ENCODE results near the gene NAPG. TPM values are rescaled to one million over a fixed set of nuclear protein-coding genes. Genes with fewer than 3 reads are reported as not detected.

The NAPG gene
- total RNA-seq, 1 donor from 2014 or later, result 31.1 TPM

DNA sequence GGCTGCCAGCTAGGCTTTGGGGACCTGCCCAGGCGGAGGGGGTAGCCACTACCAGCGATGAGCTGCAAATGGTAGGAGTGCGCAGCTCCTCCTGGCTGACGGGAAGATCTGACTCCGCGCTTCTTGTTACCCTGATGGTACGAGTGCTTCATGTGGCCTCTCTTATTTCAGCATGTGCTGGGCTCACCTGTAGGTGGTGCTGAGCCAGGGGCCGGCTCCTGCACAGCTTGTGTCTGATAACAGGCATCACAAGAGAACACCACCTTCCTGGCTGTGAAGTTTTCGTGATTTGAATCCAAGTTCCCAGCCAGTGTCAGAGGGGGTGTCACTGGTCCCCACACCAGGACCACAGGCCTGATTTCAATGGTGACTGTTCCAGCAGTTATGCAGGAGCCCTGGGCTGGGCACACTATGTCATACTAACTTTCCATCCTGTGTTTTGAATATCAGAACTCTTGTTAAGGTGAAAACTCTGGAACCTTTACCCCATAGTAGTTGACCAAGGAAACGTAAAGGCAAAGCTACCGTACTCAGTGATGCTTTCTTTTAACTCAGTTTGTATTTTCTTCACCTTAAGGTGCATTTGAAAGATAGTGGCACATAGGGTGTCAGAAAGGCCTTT lies 43.4 kb upstream of the NAPG start:
- no peaks in the 10 kb centered on the region for H3K27me3 ChIP-seq
- no peak overlapping the region for H3K4me3 ChIP-seq
- no peak overlapping the region for H3K27ac ChIP-seq
- peaks cover 0 to 5% of the 10 kb centered on the region in 2 donors for H3K36me3 ChIP-seq
- intact Hi-C loops (cut with DNase I), result no loop called here
- H3K4me1 ChIP-seq, result no peaks in the 10 kb centered on the region
- DNase-seq (ENCODE audit: low spot score in 2 of 2), result no peak
- no peak for TF ChIP-seq CTCF (IDR thresholded peaks at IDR 0.05)
- H3K9me3 ChIP-seq, result no peaks in the 10 kb centered on the region

GRCh38 chr18:10482985-10483949 lies 42.6 kb upstream of the NAPG start:
- H3K27ac ChIP-seq, result no peak overlapping the region
- no peaks in the 10 kb centered on the region for H3K4me1 ChIP-seq
- TF ChIP-seq CTCF (IDR thresholded peaks at IDR 0.05), result no peak
- H3K27me3 ChIP-seq, result no peaks in the 10 kb centered on the region
- H3K36me3 ChIP-seq, result peaks cover 4 to 5% of the 10 kb centered on the region in 2 donors
- no peak overlapping the region for H3K4me3 ChIP-seq
- H3K9me3 ChIP-seq, result no peaks in the 10 kb centered on the region
- intact Hi-C loops (cut with DNase I), result no loop called here
- no peak for DNase-seq (ENCODE audit: low spot score in 2 of 2)

- intact Hi-C loops (cut with DNase I), result no loop called here
- TF ChIP-seq CTCF (IDR thresholded peaks at IDR 0.05), result no peak
- no peaks in the 10 kb centered on the region for H3K4me1 ChIP-seq
- peaks cover 9 to 12% of the 10 kb centered on the region in 2 donors for H3K36me3 ChIP-seq
- no peaks in the 10 kb centered on the region for H3K27me3 ChIP-seq
- no peak for DNase-seq (ENCODE audit: low spot score in 2 of 2)
- H3K9me3 ChIP-seq, result no peaks in the 10 kb centered on the region
- H3K27ac ChIP-seq, result no peak overlapping the region
- no peak overlapping the region for H3K4me3 ChIP-seq
Observed at GRCh38 chr18:10485475-10485874, 40.4 kb upstream of the NAPG start.

GRCh38 chr18:10486362-10486761 lies 39.5 kb upstream of the NAPG start:
- TF ChIP-seq CTCF (IDR thresholded peaks at IDR 0.05), result no peak
- Histone ChIP-seq H3K27me3 (no peaks in the 10 kb centered on the region), H3K4me3 (no peak overlapping the region), H3K27ac (no peak overlapping the region), H3K36me3 (peaks cover 9 to 12% of the 10 kb centered on the region in 2 donors), H3K9me3 (no peaks in the 10 kb centered on the region), H3K4me1 (no peaks in the 10 kb centered on the region)
- intact Hi-C loops (cut with DNase I), result no loop called here
- no peak for DNase-seq (ENCODE audit: low spot score in 2 of 2)

- Histone ChIP-seq H3K4me1 (no peaks in the 10 kb centered on the region), H3K9me3 (no peaks in the 10 kb centered on the region), H3K27ac (no peak overlapping the region), H3K27me3 (no peaks in the 10 kb centered on the region), H3K4me3 (no peak overlapping the region), H3K36me3 (peaks cover 9 to 12% of the 10 kb centered on the region in 2 donors)
- intact Hi-C loops (cut with DNase I), result no loop called here
- TF ChIP-seq CTCF (IDR thresholded peaks at IDR 0.05), result no peak
- no peak for DNase-seq (ENCODE audit: low spot score in 2 of 2)
Observed at GRCh38 chr18:10487154-10487553, 38.7 kb upstream of the NAPG start.

Measured in ascending aorta (tissue), 2 donors.